ENCODE results near the gene GAB2.
"Not testable (repeated sequence)": the region's sequence is repeated elsewhere in the genome, so short reads cannot be mapped to it uniquely, and the experiment has no call there.

Gene GAB2

GRCh38 chr11:78274739-78275138 lies 142.9 kb downstream of the GAB2 start:
- DNase-seq = no peak

- DNase-seq = not testable (repeated sequence)
These were observed 144.9 kb downstream of the GAB2 start for GRCh38 chr11:78272625-78273269.

- DNase-seq = not testable (repeated sequence)
These were observed 145.8 kb downstream of the GAB2 start for GRCh38 chr11:78271801-78272200.

GRCh38 chr11:78270971-78271370 lies 146.6 kb downstream of the GAB2 start:
- peak in 3 of 14 donors; percentile 8 to 30 (median 12) for DNase-seq

GRCh38 chr11:78269806-78270205 lies 147.8 kb downstream of the GAB2 start:
- DNase-seq = no peak

GRCh38 chr11:78268591-78269410 lies 148.8 kb downstream of the GAB2 start:
- DNase-seq = peak in 1 of 14 donors; percentile 17

GRCh38 chr11:78266451-78266850 lies 151.2 kb downstream of the GAB2 start:
- DNase-seq = no peak

- DNase-seq = no peak
These were observed 152.3 kb downstream of the GAB2 start for GRCh38 chr11:78265326-78265725.

- DNase-seq = no peak
These were observed 154.9 kb downstream of the GAB2 start for GRCh38 chr11:78262691-78263090.

- no peak for DNase-seq
These were observed 155.4 kb downstream of the GAB2 start for GRCh38 chr11:78262238-78262637.

- DNase-seq = no peak
These were observed 155.8 kb downstream of the GAB2 start for GRCh38 chr11:78261828-78262227.

GRCh38 chr11:78261367-78261766 lies 156.3 kb downstream of the GAB2 start:
- no peak for DNase-seq

- no peak for DNase-seq
These were observed 157.7 kb downstream of the GAB2 start for GRCh38 chr11:78259777-78260487.

- no peak for DNase-seq
These were observed 160.0 kb downstream of the GAB2 start for GRCh38 chr11:78257654-78258053.

- peak in 3 of 14 donors; percentile 14 to 40 (median 20) for DNase-seq
These were observed 160.7 kb downstream of the GAB2 start for GRCh38 chr11:78256962-78257361.

- no peak for DNase-seq
These were observed 161.7 kb downstream of the GAB2 start for GRCh38 chr11:78255919-78256318.

- no peak for DNase-seq
These were observed 163.4 kb downstream of the GAB2 start for GRCh38 chr11:78254268-78254667.

- DNase-seq = no peak
These were observed 163.8 kb downstream of the GAB2 start for GRCh38 chr11:78253797-78254196.

- DNase-seq = no peak
These were observed 166.4 kb downstream of the GAB2 start for GRCh38 chr11:78251083-78251775.

GRCh38 chr11:78250099-78250498 lies 167.5 kb downstream of the GAB2 start:
- no peak for DNase-seq

GRCh38 chr11:78248903-78249302 lies 168.7 kb downstream of the GAB2 start:
- no peak for DNase-seq

GRCh38 chr11:78248191-78248590 lies 169.4 kb downstream of the GAB2 start:
- no peak for DNase-seq

Data from C1 segment of cervical spinal cord (tissue), 14 donors.